ENCODE results near the gene BLZF1. TPM values are rescaled to one million over a fixed set of nuclear protein-coding genes. Genes with fewer than 3 reads are reported as not detected.
"Not testable (repeated sequence)": the region's sequence is repeated elsewhere in the genome, so short reads cannot be mapped to it uniquely, and the experiment has no call there.

BLZF1 gene
- total and polyA plus RNA-seq, 2 donors from 2014 or later = 10.3 to 25.3 TPM

DNA sequence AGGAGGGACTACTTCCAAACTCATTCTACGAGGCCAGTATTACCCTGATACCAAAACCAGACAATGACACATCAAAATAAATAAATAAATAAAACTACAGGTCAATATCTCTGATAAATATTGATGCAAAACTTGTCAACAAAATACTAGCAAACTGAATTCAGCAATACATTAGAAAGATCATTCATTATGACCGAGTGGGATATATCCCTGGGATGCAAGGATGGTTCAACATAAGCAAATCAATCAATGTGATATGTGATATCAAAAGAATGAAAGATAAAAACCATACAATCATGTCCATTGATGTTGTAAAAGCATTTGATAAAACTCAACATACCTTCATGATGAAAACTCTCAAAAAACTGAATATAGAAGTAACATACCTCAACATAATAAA is 37.1 kb upstream of the BLZF1 start:
- Histone ChIP-seq H3K9ac (ENCODE audit: low read length in 3 of 3) (no peak overlapping the region), H3K9me3 (ENCODE audit: control insufficient read depth in 2 of 3, insufficient read depth in 1 of 3, low read length in 3 of 3) (no peaks in the 10 kb centered on the region), H3K4me1 (ENCODE audit: control insufficient read depth in 2 of 3, insufficient read depth in 2 of 3, low read depth in 1 of 3, low read length in 3 of 3) (no peaks in the 10 kb centered on the region), H3K27me3 (ENCODE audit: control insufficient read depth, insufficient read depth, low read length) (no peaks in the 10 kb centered on the region), H3K27ac (ENCODE audit: low read depth in 2 of 2, low read length in 2 of 2) (no peak overlapping the region), H3K4me3 (ENCODE audit: low read length in 3 of 3) (no peak overlapping the region), H3K36me3 (ENCODE audit: control insufficient read depth in 2 of 3, insufficient read depth in 3 of 3, low read length in 3 of 3) (no peaks in the 10 kb centered on the region)
- no peak for DNase-seq
- peak; percentile 50 for FAIRE-seq
- TF ChIP-seq, protein P1, sequence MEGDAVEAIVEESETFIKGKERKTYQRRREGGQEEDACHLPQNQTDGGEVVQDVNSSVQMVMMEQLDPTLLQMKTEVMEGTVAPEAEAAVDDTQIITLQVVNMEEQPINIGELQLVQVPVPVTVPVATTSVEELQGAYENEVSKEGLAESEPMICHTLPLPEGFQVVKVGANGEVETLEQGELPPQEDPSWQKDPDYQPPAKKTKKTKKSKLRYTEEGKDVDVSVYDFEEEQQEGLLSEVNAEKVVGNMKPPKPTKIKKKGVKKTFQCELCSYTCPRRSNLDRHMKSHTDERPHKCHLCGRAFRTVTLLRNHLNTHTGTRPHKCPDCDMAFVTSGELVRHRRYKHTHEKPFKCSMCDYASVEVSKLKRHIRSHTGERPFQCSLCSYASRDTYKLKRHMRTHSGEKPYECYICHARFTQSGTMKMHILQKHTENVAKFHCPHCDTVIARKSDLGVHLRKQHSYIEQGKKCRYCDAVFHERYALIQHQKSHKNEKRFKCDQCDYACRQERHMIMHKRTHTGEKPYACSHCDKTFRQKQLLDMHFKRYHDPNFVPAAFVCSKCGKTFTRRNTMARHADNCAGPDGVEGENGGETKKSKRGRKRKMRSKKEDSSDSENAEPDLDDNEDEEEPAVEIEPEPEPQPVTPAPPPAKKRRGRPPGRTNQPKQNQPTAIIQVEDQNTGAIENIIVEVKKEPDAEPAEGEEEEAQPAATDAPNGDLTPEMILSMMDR (IDR thresholded peaks at IDR 0.05; ENCODE audit: borderline replicate concordance, extremely low read depth, insufficient read depth) = no peak
- intact Hi-C loops (cut with DNase I) = no loop called here

DNA sequence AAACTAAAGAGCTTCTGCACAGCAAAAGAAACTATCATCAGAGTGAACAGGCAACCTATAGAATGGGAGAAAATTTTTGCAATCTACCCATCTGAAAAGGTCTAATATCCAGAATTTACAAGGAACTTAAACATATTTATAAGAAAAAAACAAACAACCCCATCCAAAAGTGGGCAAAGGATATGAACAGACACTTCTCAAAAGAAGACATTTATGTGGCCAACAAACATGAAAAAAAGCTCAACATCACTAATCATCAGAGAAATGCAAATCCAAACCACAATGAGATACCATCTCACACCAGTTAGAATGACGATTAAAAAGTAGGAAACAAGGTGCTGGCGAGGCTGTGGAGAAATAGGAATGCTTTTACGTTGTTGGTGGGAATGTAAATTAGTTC is 33.3 kb upstream of the BLZF1 start:
- H3K9ac ChIP-seq (ENCODE audit: low read length in 3 of 3); FAIRE-seq; H3K4me1 ChIP-seq (ENCODE audit: control insufficient read depth in 2 of 3, insufficient read depth in 2 of 3, low read depth in 1 of 3, low read length in 3 of 3); H3K27me3 ChIP-seq (ENCODE audit: control insufficient read depth, insufficient read depth, low read length); H3K36me3 ChIP-seq (ENCODE audit: control insufficient read depth in 2 of 3, insufficient read depth in 3 of 3, low read length in 3 of 3); H3K9me3 ChIP-seq (ENCODE audit: control insufficient read depth in 2 of 3, insufficient read depth in 1 of 3, low read length in 3 of 3); H3K27ac ChIP-seq (ENCODE audit: low read depth in 2 of 2, low read length in 2 of 2); intact Hi-C loops (cut with DNase I); H3K4me3 ChIP-seq (ENCODE audit: low read length in 3 of 3); DNase-seq: not testable (repeated sequence)

DNA sequence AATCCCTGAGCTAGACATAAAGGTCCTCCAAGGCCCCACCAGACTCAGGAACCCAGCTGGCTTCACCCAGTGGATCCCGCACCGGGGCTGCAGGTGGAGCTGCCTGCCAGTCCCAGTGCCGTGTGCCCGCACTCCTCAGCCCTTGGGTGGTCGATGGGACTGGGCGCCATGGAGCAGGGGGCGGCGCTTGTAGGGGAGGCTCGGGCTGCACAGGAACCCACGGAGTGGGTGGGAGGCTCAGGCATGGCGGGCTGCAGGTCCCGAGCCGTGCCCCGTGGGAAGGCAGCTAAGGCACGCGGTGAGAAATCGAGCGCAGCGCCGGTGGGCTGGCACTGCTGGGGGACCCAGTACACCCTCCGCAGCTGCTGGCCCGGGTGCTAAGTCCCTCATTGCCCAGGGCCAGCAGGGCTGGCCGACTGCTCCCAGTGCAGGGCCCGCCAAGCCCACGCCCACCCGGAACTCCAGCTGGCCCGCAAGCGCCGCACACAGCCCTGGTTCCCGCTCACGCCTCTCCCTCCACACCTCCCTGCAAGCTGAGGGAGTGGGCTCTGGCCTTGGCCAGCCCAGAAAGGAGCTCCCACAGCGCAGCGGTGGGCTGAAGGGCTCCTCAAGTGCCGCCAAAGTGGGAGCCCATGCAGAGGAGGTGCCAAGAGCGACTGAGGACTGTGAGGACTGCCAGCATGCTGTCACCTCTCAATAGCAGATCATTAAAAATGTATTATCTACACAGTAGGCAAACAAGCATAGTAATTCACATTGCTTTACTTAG is 30.9 kb upstream of the BLZF1 start:
- DNase-seq = peak in 1 of 5 donors; percentile 56
- H3K4me3 ChIP-seq (ENCODE audit: low read length in 3 of 3); H3K9me3 ChIP-seq (ENCODE audit: control insufficient read depth in 2 of 3, insufficient read depth in 1 of 3, low read length in 3 of 3); H3K9ac ChIP-seq (ENCODE audit: low read length in 3 of 3); FAIRE-seq; H3K36me3 ChIP-seq (ENCODE audit: control insufficient read depth in 2 of 3, insufficient read depth in 3 of 3, low read length in 3 of 3); H3K27ac ChIP-seq (ENCODE audit: low read depth in 2 of 2, low read length in 2 of 2); H3K4me1 ChIP-seq (ENCODE audit: control insufficient read depth in 2 of 3, insufficient read depth in 2 of 3, low read depth in 1 of 3, low read length in 3 of 3); H3K27me3 ChIP-seq (ENCODE audit: control insufficient read depth, insufficient read depth, low read length); intact Hi-C loops (cut with DNase I): not testable (repeated sequence)

DNA sequence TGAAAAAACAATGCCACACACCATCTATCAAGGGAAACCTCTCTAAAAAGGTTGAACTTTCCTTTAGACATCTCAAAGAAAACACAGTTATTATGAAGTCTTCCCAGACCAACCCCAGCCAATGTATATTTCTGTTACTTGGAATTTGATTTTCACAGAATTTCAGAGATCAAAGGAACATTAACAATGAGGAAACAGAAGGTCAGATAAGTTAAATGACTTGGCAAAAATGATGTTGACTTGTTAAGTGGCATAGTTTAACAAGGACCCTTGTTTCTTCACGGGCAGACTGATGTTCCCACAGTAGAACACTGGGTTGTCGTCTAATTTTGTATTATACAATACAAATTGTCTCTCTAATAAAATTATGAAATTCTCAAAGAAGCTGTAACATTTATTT is 29.4 kb upstream of the BLZF1 start:
- Histone ChIP-seq H3K9me3 (ENCODE audit: control insufficient read depth in 2 of 3, insufficient read depth in 1 of 3, low read length in 3 of 3) (no peaks in the 10 kb centered on the region), H3K36me3 (ENCODE audit: control insufficient read depth in 2 of 3, insufficient read depth in 3 of 3, low read length in 3 of 3) (no peaks in the 10 kb centered on the region), H3K4me3 (ENCODE audit: low read length in 3 of 3) (no peak overlapping the region), H3K27me3 (ENCODE audit: control insufficient read depth, insufficient read depth, low read length) (no peaks in the 10 kb centered on the region), H3K9ac (ENCODE audit: low read length in 3 of 3) (no peak overlapping the region), H3K4me1 (ENCODE audit: control insufficient read depth in 2 of 3, insufficient read depth in 2 of 3, low read depth in 1 of 3, low read length in 3 of 3) (no peaks in the 10 kb centered on the region), H3K27ac (ENCODE audit: low read depth in 2 of 2, low read length in 2 of 2) (no peak overlapping the region)
- FAIRE-seq = no peak
- TF ChIP-seq, protein P1 (IDR thresholded peaks at IDR 0.05; ENCODE audit: borderline replicate concordance, extremely low read depth, insufficient read depth) = no peak
- intact Hi-C loops (cut with DNase I) = no loop called here
- no peak for DNase-seq

All from kidney (tissue), 14 donors.